Endothelial cell of umbilical vein (primary cell): Measurements from ENCODE around the gene LPAR6. TPM values are rescaled to one million over a fixed set of nuclear protein-coding genes. Genes with fewer than 3 reads are reported as not detected.

Experiments
- BruUV-seq: library from RNA; stranded (reverse); fragments of 400-500 nt; replicated peaks from 2 replicates; lab custom pipeline; 2021; lab: Mats Ljungman, UMichigan
- CTCF ChIA-PET: fragments of 300-600, 350-600 bp; sonication (Branson Sonifier 250); formaldehyde crosslinking; loops from one replicate; lab custom pipeline; 2021; ENCODE audit warnings: antibody characterized with exemption, inconsistent platforms; lab: Charles Lee
- POLR2A ChIA-PET: fragments of 300-600, 350-600 bp; sonication (Branson Sonifier 250); formaldehyde crosslinking; loops from one replicate; lab custom pipeline; 2021; ENCODE audit warnings: antibody characterized with exemption, inconsistent platforms; lab: Charles Lee
- DNase-seq: peaks from one replicate; pipeline ENCODE4 v3.0.0-alpha.2; 2011; ENCODE audit warnings: low read depth, low spot score
- FAIRE-seq: peaks from 2 replicates; lab custom pipeline; 2011; peaks lifted over from hg19 to GRCh38; lab: Jason Lieb, UNC
- H2AFZ ChIP-seq: 2 replicates; pipeline ENCODE4 v1.6.0; 2012; ENCODE audit warnings: low read depth, low read length, control low read depth, inconsistent platforms
- H3K27ac ChIP-seq: 2 replicates; pipeline ENCODE4 v1.5.1; 2011; ENCODE audit warnings: low read depth, mild to moderate bottlenecking, control low read depth, low read length, moderate library complexity; ENCODE audit not compliant: insufficient read depth
- H3K27me3 ChIP-seq, 2 experiments: 2 replicates each; pipeline versions ENCODE4 v1.6.0 to v1.6.1; 2011; ENCODE audit warnings: low read length in 2 of 2, mixed read lengths in 1 of 2; ENCODE audit not compliant: control insufficient read depth in 2 of 2, insufficient read depth in 2 of 2
- H3K36me3 ChIP-seq, 2 experiments: 2 replicates in 1 of 2; 3 replicates in 1 of 2; pipeline ENCODE4 v1.5.1; 2011; ENCODE audit warnings: low read length in 2 of 2, mild to moderate bottlenecking in 1 of 2, moderate library complexity in 1 of 2; ENCODE audit not compliant: control insufficient read depth in 2 of 2, insufficient read depth in 2 of 2; ENCODE audit errors: extremely low read depth in 1 of 2
- H3K4me1 ChIP-seq: 3 replicates; pipeline ENCODE4 v1.5.1; 2011; ENCODE audit warnings: mild to moderate bottlenecking, low read length; ENCODE audit not compliant: control insufficient read depth, insufficient read depth; ENCODE audit errors: extremely low read depth
- H3K4me2 ChIP-seq: 2 replicates; pipeline ENCODE4 v1.6.1; 2011; ENCODE audit warnings: low read length, control low read depth, mixed read lengths; ENCODE audit not compliant: insufficient read depth
- H3K4me3 ChIP-seq, 3 experiments: fragments of 200-600 bp in 1 of 3; sonication (generic), shearing (Covaris generic) in 1 of 3; replicated peaks in 1 of 3; 2 replicates each; pipeline ENCODE4 v1.5.1; 2011 to 2016; ENCODE audit warnings: control low read depth in 3 of 3, low read length in 3 of 3, mild to moderate bottlenecking in 2 of 3, inconsistent platforms in 1 of 3, low read depth in 1 of 3, moderate library complexity in 1 of 3; ENCODE audit not compliant: insufficient read depth in 1 of 3
- H3K79me2 ChIP-seq: 2 replicates; pipeline ENCODE4 v1.6.0; 2012; ENCODE audit warnings: low read length, inconsistent platforms; ENCODE audit not compliant: control insufficient read depth, insufficient read depth
- H3K9ac ChIP-seq: replicated peaks from 2 replicates; pipeline ENCODE3; 2011; ENCODE audit warnings: low read length, control low read depth; ENCODE audit not compliant: insufficient read depth; ENCODE audit errors: extremely low read depth
- H3K9me1 ChIP-seq: replicated peaks from 3 replicates; pipeline ENCODE4 v1.6.0; 2011; ENCODE audit warnings: mild to moderate bottlenecking, low read length; ENCODE audit not compliant: control insufficient read depth, insufficient read depth; ENCODE audit errors: extremely low read depth
- H3K9me3 ChIP-seq: replicated peaks from 2 replicates; pipeline ENCODE4 v1.5.1; 2012; ENCODE audit warnings: low read length, inconsistent platforms; ENCODE audit not compliant: control insufficient read depth, insufficient read depth
- H4K20me1 ChIP-seq: replicated peaks from 2 replicates; pipeline ENCODE3; 2011; ENCODE audit warnings: mild to moderate bottlenecking, low read length; ENCODE audit not compliant: control insufficient read depth, insufficient read depth; ENCODE audit errors: extremely low read depth
- EZH2 ChIP-seq: IDR thresholded peaks from 2 replicates; pipeline ENCODE4 v1.6.1; 2012; ENCODE audit warnings: borderline replicate concordance, low read depth, mild to moderate bottlenecking, moderate library complexity, low read length, inconsistent platforms; ENCODE audit not compliant: severe bottlenecking
- FOS ChIP-seq: IDR thresholded peaks from 2 replicates; pipeline ENCODE4 v1.6.1; 2011; ENCODE audit warnings: mild to moderate bottlenecking, low read length, moderate library complexity, borderline replicate concordance; ENCODE audit not compliant: insufficient read depth
- GATA2 ChIP-seq: IDR thresholded peaks from 2 replicates; pipeline ENCODE4 v1.7.0; 2011; ENCODE audit warnings: low read depth, mild to moderate bottlenecking, moderate library complexity, mixed read lengths, low read length; ENCODE audit not compliant: insufficient read length, insufficient read depth
- JUN ChIP-seq: IDR thresholded peaks from 2 replicates; pipeline ENCODE4 v1.6.1; 2011; ENCODE audit warnings: borderline replicate concordance, low read depth; ENCODE audit not compliant: insufficient read length, insufficient read depth
- MYC ChIP-seq: IDR thresholded peaks from one replicate; pipeline ENCODE4 v1.6.1; 2011; ENCODE audit warnings: mild to moderate bottlenecking, low read depth, low read length
- POLR2A ChIP-seq: IDR thresholded peaks from 2 replicates; pipeline ENCODE4 v1.6.1; 2012; ENCODE audit warnings: low read depth, mild to moderate bottlenecking, control low read depth, low read length
- POLR2AphosphoS5 ChIP-seq: IDR thresholded peaks from 2 replicates; pipeline ENCODE4 v1.6.1; 2012; ENCODE audit warnings: low read depth, mild to moderate bottlenecking, control low read depth, low read length, moderate library complexity; ENCODE audit not compliant: insufficient read depth
- dilution Hi-C: fragments of 300-500 bp; cut with MboI; formaldehyde crosslinking; loops from one replicate; pipeline ENCODE4 v1.15.0; 2019; ENCODE audit warnings: low sequenced_read_pairs; ENCODE audit not compliant: extremely low pct_ligation_motif_present
- intact Hi-C: fragments of 100-400 bp; cut with micrococcal nuclease; formaldehyde crosslinking; loops from one replicate; pipeline ENCODE4 v1.10.0; 2022
- polyA plus RNA-seq, 4 experiments: library from polyadenylated mRNA; depleted of rRNA in 3 of 4; stranded (reverse) in 3 of 4; unstranded in 1 of 4; fragments of >200 nt; gene quantifications; 2 replicates each; pipeline versions ENCODE4 v1.2.1 to v1.2.3, GENCODE V29; 2011 to 2012; ENCODE audit warnings: missing spikeins in 1 of 4
- total RNA-seq: library from RNA; stranded (reverse); gene quantifications from 2 replicates; pipeline ENCODE4 v1.2.3, GENCODE V29; 2021
- TF ChIP-seq, protein P1 (sequence below), 2 donors: IDR thresholded peaks; 1 replicate in 1 of 2; 2 replicates in 1 of 2; pipeline ENCODE4 v1.5.1; 2011; ENCODE audit warnings: low read length in 2 of 2, mild to moderate bottlenecking in 2 of 2, moderate library complexity in 2 of 2, control low read depth in 1 of 2, inconsistent platforms in 1 of 2, low read depth in 1 of 2; ENCODE audit not compliant: insufficient read depth in 1 of 2; ENCODE audit errors: extremely low read depth in 1 of 2
- TF ChIP-seq, protein P2 (sequence below): IDR thresholded peaks from 2 replicates; pipeline ENCODE4 v1.6.1; 2011; ENCODE audit not compliant: insufficient read depth, insufficient read length

LPAR6 gene
- total and polyA plus RNA-seq, 2 donors (not counting 3 experiments of a cell fraction or from before 2014, with no cell fraction given), result 14.5 to 22.9 TPM

DNA sequence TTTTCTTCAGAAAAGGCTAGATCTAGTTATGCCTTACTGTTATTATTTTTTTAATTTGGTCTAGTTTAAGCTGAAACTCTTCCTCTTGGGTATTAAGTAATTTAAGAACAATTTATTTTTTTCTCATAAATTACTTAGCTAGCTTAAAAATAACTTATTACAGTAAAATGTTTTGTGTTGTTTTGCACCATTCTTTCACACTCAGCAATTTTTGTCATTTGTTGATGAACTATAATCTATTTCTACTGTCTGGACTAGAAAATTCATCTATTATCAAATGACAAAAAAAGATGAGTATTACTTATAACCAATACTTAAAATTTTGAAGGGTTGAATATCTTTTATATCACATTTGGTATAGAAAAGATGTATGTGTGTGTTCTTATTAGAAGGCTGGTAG, 1.6 kb upstream of the LPAR6 start:
- H3K4me1 ChIP-seq, result peaks cover 17% of the 10 kb centered on the region
- BruUV-seq, result no TSS peak
- intact Hi-C loops (loop anchor here (5.0 kb wide), 3 partner anchors 112 to 287 kb away; partner anchors contain the start of gene RB1), dilution Hi-C loops (no loop called here)
- H3K27me3 ChIP-seq, result no peaks in the 10 kb centered on the region
- TF ChIP-seq POLR2AphosphoS5 (no peak), POLR2A (no peak), FOS (no peak), JUN (no peak), MYC (no peak), GATA2 (no peak), EZH2 (no peak)
- TF ChIP-seq, protein P1, sequence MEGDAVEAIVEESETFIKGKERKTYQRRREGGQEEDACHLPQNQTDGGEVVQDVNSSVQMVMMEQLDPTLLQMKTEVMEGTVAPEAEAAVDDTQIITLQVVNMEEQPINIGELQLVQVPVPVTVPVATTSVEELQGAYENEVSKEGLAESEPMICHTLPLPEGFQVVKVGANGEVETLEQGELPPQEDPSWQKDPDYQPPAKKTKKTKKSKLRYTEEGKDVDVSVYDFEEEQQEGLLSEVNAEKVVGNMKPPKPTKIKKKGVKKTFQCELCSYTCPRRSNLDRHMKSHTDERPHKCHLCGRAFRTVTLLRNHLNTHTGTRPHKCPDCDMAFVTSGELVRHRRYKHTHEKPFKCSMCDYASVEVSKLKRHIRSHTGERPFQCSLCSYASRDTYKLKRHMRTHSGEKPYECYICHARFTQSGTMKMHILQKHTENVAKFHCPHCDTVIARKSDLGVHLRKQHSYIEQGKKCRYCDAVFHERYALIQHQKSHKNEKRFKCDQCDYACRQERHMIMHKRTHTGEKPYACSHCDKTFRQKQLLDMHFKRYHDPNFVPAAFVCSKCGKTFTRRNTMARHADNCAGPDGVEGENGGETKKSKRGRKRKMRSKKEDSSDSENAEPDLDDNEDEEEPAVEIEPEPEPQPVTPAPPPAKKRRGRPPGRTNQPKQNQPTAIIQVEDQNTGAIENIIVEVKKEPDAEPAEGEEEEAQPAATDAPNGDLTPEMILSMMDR (IDR thresholded peaks at IDR 0.05; ENCODE audit: extremely low read depth in 1 of 2, insufficient read depth in 1 of 2, low read depth in 1 of 2, low read length in 2 of 2), result no peak
- TF ChIP-seq, protein P2, sequence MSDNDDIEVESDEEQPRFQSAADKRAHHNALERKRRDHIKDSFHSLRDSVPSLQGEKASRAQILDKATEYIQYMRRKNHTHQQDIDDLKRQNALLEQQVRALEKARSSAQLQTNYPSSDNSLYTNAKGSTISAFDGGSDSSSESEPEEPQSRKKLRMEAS, result no peak
- POLR2A ChIA-PET, result no interaction called here
- H3K9me3 ChIP-seq, result no peaks in the 10 kb centered on the region
- H3K9me1 ChIP-seq, result no peaks in the 10 kb centered on the region
- H3K27ac ChIP-seq, result no peak overlapping the region
- H3K4me2 ChIP-seq, result no peak overlapping the region
- no peak overlapping the region for H2AFZ ChIP-seq
- no peak overlapping the region for H3K4me3 ChIP-seq
- no peaks in the 10 kb centered on the region for H3K36me3 ChIP-seq
- H3K79me2 ChIP-seq, result peaks cover 27% of the 10 kb centered on the region
- DNase-seq (no peak), FAIRE-seq (no peak)
- CTCF ChIA-PET, result interaction anchor here (0.9 to 6.5 kb wide), 4 partner anchors 16 to 166 kb away, joined by 3 to 45 read pairs (median 5); no protein-coding TSS in a partner anchor
- H4K20me1 ChIP-seq, result no peaks in the 10 kb centered on the region
- no peak overlapping the region for H3K9ac ChIP-seq
